Mesodermal cell (in vitro differentiated cells): ENCODE measurements around the gene HHATL.

ENCODE experiments used
- H3K27ac ChIP-seq: 2 replicates; pipeline ENCODE4 v1.7.0; 2013; ENCODE audit warnings: mild to moderate bottlenecking, low read depth, low read length, moderate library complexity; ENCODE audit not compliant: severe bottlenecking
- H3K36me3 ChIP-seq: 2 replicates; pipeline ENCODE4 v1.7.1; 2013; ENCODE audit warnings: mild to moderate bottlenecking, low read length, moderate library complexity; ENCODE audit not compliant: control insufficient read depth, insufficient read depth
- H3K4me1 ChIP-seq: one replicate; pipeline ENCODE4 v1.7.1; 2013; ENCODE audit warnings: mild to moderate bottlenecking, low read length; ENCODE audit not compliant: insufficient read depth, control insufficient read depth, poor library complexity, severe bottlenecking
- H3K4me3 ChIP-seq: 2 replicates; pipeline ENCODE4 v1.7.0; 2013; ENCODE audit warnings: low read length, control low read depth, mild to moderate bottlenecking; ENCODE audit not compliant: insufficient read depth, poor library complexity, severe bottlenecking; ENCODE audit errors: extremely low read depth
- H3K9me3 ChIP-seq: 2 replicates; pipeline ENCODE4 v1.7.1; 2013; ENCODE audit warnings: mild to moderate bottlenecking, low read length, moderate library complexity; ENCODE audit not compliant: control insufficient read depth
- WGBS, 2 experiments: methylation state at CpG; one replicate each; pipeline ENCODE4 v1.1.5; 2013; ENCODE audit warnings: missing lambda C conversion rate in 2 of 2; ENCODE audit not compliant: insufficient coverage in 2 of 2; 5-methylcytosine and 5-hydroxymethylcytosine counted together

HHATL gene

DNA sequence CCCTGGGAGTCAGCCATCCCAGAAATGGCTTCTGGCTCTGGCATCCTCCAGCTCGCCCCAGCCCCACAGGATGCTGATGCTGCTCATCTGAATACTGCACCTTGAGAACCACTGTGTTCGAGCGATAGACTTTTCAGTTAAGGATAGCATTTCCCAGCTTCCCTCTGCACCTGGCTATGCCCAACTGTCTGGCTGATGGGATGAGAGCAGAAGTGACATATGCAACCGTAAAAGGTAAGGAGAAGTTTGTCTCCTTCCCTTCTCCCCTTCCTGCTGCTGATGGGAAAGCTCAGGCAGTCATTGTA is 9.7 kb upstream of the HHATL start:
- no peaks in the 10 kb centered on the region for H3K36me3 ChIP-seq
- WGBS, 2 experiments = 72 to 91% methylated on average over 3 to 4 of the region's 4 CpGs

DNA sequence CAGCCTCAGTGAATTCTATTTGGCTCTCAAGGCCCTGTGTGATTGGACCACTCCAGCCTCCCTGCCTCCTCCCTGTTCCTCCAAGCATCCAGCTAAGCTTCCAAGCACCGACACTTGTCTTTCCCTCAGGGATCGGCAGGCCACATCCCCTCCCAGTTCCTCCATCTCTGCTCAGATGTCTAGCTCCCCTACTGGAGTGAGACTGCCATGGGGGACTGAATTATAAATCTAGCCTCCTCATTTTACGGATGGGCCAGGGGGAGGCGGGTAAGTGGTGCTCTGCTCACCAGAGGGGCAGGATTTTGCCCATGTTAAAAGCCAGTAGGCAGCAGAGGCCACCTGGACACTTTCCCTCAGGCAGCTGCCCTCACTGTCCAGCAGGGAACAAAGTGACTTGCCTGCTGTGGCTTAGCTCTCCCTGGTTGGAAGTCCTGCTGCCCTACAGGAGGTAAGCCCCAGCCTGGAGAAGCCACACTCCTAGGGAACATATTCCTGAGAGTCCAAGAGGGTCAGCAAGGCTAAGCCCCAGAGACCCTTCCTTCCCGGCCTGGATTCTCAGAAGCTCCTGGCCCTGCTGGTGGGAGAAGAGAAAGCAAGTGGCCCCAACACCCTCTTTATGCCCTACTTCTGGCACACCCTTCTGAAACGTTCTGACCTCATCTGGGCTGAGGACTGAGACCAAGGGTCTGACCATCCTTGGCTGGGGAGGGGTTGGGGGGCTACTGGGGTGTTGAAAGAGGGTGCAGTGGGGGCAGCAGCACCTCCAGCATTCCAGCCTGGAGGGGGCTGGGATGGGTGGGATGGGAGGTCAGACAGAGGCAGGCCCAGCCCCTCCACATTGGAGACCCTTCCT is 9.1 kb upstream of the HHATL start:
- no peaks in the 10 kb centered on the region for H3K9me3 ChIP-seq
- H3K4me3 ChIP-seq = no peak overlapping the region
- WGBS, 2 experiments = 77 to 81% methylated on average over 3 to 5 of the region's 6 CpGs
- no peaks in the 10 kb centered on the region for H3K36me3 ChIP-seq
- H3K4me1 ChIP-seq = no peaks in the 10 kb centered on the region
- H3K27ac ChIP-seq = no peak overlapping the region

More for the DNA sequence above, 9.7 kb upstream of the HHATL start:
- no peaks in the 10 kb centered on the region for H3K4me1 ChIP-seq
- no peaks in the 10 kb centered on the region for H3K9me3 ChIP-seq
- H3K27ac ChIP-seq = no peak overlapping the region
- H3K4me3 ChIP-seq = no peak overlapping the region

DNA sequence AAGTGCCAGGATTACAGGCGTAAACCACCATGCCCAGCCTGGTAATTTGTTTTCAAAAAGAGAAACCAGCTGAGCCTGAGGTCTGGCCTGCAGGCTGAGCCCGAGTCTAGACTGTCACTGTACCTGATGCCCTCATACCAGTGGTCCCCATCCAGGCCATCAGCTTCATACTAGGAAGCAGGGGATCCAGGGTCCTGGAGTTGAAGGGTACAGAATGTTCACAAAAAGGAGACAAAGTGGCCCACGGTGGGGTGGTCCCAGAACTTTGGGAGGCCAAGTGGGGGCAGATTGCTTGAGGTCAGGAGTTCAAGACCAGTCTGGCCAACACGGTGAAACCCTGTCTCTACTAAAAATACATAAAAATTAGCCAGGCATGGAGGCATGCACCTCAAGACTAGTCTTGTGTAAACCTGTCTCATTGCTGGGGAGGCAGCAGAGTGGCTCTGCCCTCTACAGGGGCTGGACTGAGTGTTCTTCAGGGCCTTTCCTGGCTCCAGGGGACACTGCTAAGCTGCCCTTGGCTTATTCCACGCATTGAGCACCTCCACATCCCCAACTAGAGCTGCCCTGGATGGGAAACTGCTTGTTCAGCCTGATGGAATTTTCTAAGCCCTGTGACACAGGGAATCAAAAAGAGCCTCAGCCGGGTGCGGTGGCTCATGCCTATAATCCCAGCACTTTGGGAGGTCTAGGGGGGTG is 7.9 kb upstream of the HHATL start:
- Histone ChIP-seq H3K9me3 (no peaks in the 10 kb centered on the region), H3K4me3 (no peak overlapping the region), H3K27ac (no peak overlapping the region), H3K4me1 (no peaks in the 10 kb centered on the region), H3K36me3 (no peaks in the 10 kb centered on the region)
- 69 to 87% methylated on average over 4 to 5 of the region's 7 CpGs for WGBS, 2 experiments

DNA sequence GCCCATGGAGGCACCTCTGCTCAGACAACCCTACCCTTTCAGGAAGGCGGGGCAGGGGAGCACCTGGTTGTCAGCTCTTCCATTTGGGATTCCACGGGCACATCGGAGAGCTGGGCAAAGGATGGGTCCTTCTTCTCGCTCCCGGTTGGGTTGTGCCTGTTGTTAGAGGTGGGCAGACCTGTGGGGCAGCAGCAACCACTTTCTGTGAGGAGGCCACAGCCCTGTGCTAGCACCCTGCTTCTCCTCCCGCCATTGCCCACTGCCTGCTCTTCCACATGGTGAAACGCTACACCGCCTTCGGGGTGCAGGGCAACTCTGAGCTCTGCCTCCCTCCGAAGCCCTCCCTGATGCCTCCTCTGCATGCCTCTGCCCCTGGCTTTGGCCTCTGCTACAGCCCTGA is 7.0 kb upstream of the HHATL start:
- Histone ChIP-seq H3K4me1 (no peaks in the 10 kb centered on the region), H3K27ac (no peak overlapping the region), H3K9me3 (no peaks in the 10 kb centered on the region), H3K4me3 (no peak overlapping the region), H3K36me3 (no peaks in the 10 kb centered on the region)
- WGBS, 2 experiments = 90 to 93% methylated on average over 5 to 7 of the region's 10 CpGs

DNA sequence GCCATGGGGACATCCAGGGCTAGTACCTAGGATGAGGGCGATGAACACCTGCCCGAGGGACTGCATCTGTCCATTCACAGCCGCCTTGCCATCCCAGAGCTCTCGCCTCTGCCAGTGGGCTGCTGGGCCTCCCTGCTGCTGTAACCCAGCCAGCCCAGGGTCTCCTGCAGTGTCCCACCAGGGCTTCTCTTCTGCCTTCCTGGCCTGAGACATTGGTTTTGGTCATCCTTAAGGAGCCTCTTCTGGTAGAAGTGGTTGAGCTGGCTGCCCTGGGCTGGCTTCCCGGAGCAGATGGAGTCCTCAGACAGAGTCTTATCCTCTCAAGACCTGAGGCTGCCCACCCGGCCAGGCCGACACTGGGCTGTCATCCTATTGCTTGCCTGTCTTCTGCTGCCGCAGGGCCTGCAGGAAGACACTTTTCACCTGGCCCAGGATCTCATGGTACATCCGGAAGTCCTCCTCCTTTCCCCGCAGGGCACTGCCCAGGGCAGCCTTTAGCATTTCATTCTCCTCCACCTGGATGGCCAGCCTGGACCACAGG is 6.1 kb upstream of the HHATL start:
- Histone ChIP-seq H3K27ac (no peak overlapping the region), H3K4me3 (no peak overlapping the region), H3K36me3 (no peaks in the 10 kb centered on the region), H3K4me1 (no peaks in the 10 kb centered on the region), H3K9me3 (no peaks in the 10 kb centered on the region)
- 85 to 94% methylated on average over 9 to 10 of the region's 10 CpGs for WGBS, 2 experiments

DNA sequence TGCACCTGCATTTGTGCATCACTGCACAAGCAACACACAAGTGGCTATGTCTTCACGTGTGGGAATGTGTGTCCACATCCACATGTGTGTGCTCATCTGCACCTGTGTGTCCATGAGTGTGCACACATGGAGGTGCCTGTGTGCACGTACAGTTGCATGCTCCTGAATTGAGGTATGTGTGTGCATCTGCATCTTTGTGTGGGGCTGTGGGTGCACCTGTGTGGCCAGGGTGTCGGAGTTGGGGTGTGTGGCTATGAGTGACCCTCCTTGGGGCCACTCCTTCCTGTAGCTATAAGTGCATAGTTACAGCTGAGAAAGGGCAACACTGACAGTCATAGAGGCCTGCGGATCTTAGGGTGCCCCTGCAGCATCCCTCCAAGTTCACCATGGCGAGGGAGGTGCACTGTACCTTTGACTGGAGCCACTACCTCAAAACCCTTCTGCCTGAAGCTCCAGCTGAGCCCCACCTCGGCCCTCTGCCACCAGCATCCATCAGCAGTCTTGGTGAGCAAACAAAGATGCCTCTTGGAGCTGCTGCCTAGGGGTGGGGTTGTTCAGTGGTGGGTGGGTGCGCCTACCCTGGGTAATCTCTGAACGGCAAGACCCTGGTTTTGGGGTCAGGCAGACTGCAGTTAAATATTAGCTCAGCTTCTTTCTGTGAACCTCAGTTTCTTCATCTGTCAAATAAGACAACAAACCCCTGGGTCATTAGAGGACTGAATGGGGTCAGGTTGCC is 5.2 kb upstream of the HHATL start:
- Histone ChIP-seq H3K4me3 (no peak overlapping the region), H3K36me3 (no peaks in the 10 kb centered on the region), H3K9me3 (no peaks in the 10 kb centered on the region), H3K4me1 (no peaks in the 10 kb centered on the region), H3K27ac (no peak overlapping the region)
- 90 to 91% methylated on average over 5 to 6 of the region's 8 CpGs for WGBS, 2 experiments

DNA sequence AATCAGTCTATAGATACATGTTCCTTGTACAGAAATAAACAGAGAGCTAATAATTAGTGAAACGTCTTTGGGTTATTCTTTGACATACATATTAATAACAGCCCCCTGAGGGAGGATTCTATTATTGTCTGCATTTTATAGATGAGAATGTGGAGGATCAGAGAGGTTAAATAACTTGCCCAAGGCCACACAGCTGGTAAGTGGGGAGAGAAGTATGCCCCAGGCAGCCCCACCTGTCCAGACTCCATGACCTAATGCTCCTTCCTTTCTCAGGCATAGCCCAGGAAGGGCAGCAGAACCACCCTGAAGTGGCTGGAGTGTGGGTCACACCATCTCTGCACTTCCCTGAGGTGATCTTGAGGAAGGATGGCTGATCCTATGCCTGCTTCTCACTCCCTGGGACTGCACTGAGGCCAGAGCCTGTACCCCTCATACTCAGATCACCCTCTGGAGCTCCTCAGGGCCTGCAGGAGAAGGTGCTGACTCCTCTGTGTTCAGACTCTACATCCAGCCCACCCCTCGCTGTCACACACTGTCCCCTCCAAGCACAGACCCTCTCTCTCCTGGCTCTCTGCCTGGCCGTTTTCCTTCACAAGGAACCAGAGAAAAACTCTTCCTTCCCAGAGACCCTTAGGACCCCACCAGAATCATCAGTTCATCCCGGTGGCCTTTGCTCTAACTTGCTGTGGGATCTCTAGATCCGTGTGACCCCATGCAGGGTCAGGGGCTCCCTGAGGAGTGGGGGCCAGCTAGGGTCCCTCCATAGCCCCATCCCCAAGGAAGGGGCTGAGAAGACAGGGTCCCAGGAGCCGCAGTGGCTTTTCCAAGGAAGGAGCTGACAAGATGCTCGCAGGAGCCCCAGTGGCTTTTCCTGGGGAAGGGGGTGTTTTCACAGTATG is 4.4 kb upstream of the HHATL start:
- Histone ChIP-seq H3K9me3 (no peaks in the 10 kb centered on the region), H3K27ac (no peak overlapping the region), H3K4me1 (no peaks in the 10 kb centered on the region), H3K4me3 (no peak overlapping the region), H3K36me3 (no peaks in the 10 kb centered on the region)
- 77 to 86% methylated on average over 6 of the region's 7 CpGs for whole genome bisulfite sequencing, 2 experiments

DNA sequence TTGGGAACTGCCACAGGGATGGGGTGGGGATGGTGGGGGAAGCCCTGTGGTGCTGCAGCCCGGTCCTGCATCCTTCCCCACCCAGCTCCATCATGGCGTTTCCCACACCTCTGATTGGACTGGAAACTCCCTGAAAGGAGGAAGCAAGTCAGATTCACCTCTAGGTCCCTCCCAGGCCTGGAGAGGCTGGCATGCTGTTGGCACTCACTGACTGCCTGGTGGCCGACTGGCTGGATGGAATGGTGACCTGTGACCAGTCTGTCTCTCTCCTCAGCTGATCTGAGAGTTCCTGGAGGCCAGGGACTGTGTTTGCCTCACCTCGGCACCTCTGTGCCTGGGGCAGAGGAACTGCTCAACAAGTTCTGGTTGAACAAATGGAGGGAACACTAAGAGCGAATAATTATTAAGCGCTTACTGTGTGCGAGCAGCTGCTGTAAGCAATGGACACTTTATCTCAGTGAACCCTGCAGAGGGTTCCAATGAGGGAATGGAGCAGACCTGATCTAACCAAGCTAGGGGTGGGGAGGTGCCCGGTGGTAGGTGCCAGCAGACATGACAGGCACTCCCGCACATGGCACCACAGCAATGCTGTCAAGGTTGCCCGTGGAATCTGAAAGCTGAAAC is 3.5 kb upstream of the HHATL start:
- H3K9me3 ChIP-seq = no peaks in the 10 kb centered on the region
- H3K27ac ChIP-seq = no peak overlapping the region
- no peaks in the 10 kb centered on the region for H3K36me3 ChIP-seq
- 78 to 83% methylated on average over 6 to 9 of the region's 10 CpGs for WGBS, 2 experiments
- H3K4me3 ChIP-seq = no peak overlapping the region
- H3K4me1 ChIP-seq = no peaks in the 10 kb centered on the region

DNA sequence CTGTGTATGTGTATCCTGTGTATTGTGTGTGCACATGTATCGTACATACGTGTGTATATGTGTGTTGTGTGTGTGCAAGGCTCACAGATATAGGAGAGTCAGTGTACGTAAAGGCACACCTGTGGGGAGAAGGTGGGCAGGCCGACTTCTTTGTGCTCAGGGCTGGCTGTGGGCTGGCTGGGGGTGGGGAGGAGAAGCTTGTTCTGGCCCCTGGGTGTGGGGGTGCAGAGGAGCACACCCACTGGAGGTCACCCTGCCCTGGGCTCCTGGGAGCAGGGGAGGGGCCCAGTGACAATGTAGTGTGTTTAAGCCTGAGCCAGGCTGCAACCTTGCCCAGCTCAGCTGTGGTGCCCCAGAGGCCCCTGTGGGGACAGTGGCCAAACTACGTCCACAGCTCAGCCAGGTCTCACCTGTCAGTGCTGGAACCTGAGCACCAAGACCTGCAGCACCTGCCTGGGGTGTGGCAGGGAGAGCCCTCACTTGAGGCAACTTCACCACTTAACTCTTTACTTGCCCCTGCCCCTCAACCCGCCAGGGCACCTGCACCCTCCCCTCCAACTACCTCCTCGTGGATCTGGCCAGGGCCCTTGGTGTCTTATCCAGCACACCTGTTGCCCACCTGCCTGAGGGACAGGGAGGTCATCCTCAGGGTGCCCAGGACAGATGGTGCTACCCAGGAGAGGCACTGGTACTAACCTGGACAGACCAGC is 2.6 kb upstream of the HHATL start:
- 80 to 90% methylated on average over 4 to 7 of the region's 7 CpGs for WGBS, 2 experiments
- H3K9me3 ChIP-seq = no peaks in the 10 kb centered on the region
- H3K4me1 ChIP-seq = no peaks in the 10 kb centered on the region
- H3K4me3 ChIP-seq = no peak overlapping the region
- H3K36me3 ChIP-seq = no peaks in the 10 kb centered on the region
- H3K27ac ChIP-seq = no peak overlapping the region
